GM19452 (cell line): Measurements from ENCODE around the gene KATNIP.

ENCODE experiments used
- ATAC-seq: cut with Tn5 transposase; IDR thresholded peaks from one replicate; pipeline ENCODE4 v1.9.1; 2021; ENCODE audit not compliant: unreplicated experiment

The KATNIP gene

GRCh38 chr16:27579087-27579980 is 29.4 kb downstream of the KATNIP start:
- no peak for ATAC-seq

DNA sequence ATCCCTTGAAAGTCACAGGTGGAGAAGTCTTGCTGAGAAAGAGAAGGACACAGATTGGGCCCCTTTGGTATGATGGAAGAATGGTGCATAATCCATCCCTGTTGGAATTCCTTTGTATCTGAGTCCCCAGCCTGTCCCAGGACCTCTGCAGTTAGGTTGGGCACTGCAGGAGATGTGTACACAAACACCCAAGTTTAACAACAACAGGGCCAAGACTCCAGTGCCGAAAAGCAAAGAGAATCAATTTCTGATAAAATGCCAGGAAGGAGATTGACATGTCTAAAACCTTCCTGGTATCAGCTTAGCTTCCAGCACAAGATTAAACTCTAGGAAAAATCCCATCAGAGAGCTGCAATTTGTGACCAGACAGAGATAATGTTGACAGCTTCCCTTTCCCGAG is 32.9 kb downstream of the KATNIP start:
- no peak for ATAC-seq

GRCh38 chr16:27583634-27584033 is 33.7 kb downstream of the KATNIP start:
- ATAC-seq, result no peak

DNA sequence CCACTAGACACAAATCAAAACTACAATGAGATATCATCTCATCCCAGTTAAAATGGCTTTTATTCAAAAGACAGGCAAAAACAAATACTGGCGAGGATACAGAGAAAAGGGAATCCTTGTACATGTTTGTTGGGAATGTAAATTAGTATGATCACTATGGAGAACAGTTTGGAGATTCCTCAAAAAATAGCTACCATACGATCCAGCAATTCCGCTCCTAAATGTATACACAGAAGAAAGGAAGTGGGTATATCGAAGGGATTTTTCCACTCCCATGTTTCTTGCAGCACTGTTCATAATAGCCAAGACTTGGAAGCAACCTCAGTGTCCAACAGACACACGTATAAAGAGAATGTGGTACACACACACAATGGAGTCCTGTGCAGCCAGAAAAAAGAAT is 35.3 kb downstream of the KATNIP start:
- ATAC-seq, result no peak

DNA sequence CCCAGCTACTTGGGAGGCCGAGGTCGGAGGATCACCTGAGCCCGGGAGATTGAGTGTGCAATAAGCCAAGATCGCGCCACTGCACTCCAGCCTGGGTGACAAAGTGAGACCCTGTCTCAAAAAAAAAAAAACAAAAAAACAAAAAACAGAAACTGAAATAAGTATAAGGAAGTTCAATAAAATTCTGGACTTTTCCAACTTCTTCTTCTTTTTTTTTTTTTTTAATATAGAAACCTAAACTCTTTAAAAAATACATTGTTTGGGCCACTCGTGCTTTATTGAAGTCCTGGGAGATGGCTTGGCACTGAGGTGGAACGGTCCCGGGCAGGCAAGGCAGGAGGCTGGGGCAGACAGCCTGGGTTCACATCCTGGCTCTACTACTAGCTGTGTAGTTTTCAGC is 36.8 kb downstream of the KATNIP start:
- ATAC-seq, result no peak

DNA sequence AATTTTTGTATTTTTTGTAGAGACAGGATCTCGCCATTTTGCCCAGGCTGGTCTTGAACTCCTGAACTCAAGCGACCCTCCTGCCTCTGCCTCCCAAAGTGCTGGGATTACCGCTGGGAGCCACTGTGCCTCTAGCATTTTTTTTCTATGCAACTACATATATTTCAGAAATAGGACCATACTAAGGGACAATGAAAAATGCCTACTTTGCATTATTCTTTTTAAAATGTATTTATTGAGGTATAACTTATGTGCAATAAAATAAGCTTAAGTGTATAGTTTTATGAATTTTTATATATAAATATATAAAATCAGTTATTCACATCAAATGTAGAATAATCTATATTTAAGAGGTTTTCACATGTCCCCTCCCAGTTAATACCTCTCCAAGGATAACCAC is 38.1 kb downstream of the KATNIP start:
- no peak for ATAC-seq

GRCh38 chr16:27591837-27592236 is 41.9 kb downstream of the KATNIP start:
- no peak for ATAC-seq

GRCh38 chr16:27595475-27595874 is 45.5 kb downstream of the KATNIP start:
- no peak for ATAC-seq

- no peak for ATAC-seq
These were observed 46.0 kb downstream of the KATNIP start for GRCh38 chr16:27595993-27596392.

GRCh38 chr16:27596411-27596810 is 46.5 kb downstream of the KATNIP start:
- no peak for ATAC-seq

DNA sequence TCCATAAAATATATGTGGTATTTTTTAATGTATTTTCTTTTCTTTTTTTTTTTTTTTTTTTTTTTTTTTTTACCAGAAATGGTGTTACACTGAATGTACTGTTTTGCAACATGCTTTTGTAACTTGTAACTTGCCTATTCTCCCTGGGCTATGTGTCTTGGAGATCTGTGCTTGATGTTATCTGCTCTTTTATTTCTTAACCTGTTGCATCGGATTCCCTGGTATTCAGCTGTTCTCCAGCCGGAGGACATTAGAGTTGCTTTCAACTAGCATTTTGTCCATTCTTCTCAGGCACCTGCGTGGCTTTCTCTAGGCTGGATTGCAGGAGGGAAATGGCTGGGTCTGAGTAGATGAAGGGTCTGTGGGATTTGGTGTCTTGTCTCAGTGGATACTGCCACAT is 47.4 kb downstream of the KATNIP start:
- no peak for ATAC-seq

GRCh38 chr16:27598220-27598619 is 48.3 kb downstream of the KATNIP start:
- ATAC-seq, result no peak

GRCh38 chr16:27598931-27599565 is 49.1 kb downstream of the KATNIP start:
- no peak for ATAC-seq

- no peak for ATAC-seq
These were observed 49.7 kb downstream of the KATNIP start for GRCh38 chr16:27599606-27600005.
